PC-9 (cell line): ENCODE results near the gene TMEM132D. TPM values are rescaled to one million over a fixed set of nuclear protein-coding genes. Genes with fewer than 3 reads are reported as not detected.

Source experiments
- BruUV-seq: library from RNA; stranded (reverse); fragments of 400-500 nt; replicated peaks from 2 replicates; lab custom pipeline; 2021; lab: Mats Ljungman, UMichigan
- CTCF ChIA-PET: fragments of 300-600 bp; sonication (Branson Sonifier 250); formaldehyde crosslinking; loops from one replicate; lab custom pipeline; 2022; ENCODE audit warnings: antibody characterized with exemption; lab: Charles Lee
- POLR2A ChIA-PET: fragments of 300-600 bp; sonication (Branson Sonifier 250); formaldehyde crosslinking; loops from one replicate; lab custom pipeline; 2022; ENCODE audit warnings: antibody characterized with exemption; ENCODE audit not compliant: unreplicated experiment; lab: Charles Lee
- DNase-seq, 2 experiments: peaks; one replicate each; pipeline versions ENCODE4 v3.0.0 to v3.0.0-alpha.2; 2015 to 2022; ENCODE audit warnings: mixed read lengths in 1 of 2
- H2AFZ ChIP-seq: fragments of 200-600 bp; sonication (generic); 2 replicates; pipeline ENCODE4 v1.8.1; 2017; ENCODE audit warnings: antibody characterized with exemption
- H3F3A ChIP-seq: fragments of 200-600 bp; sonication (generic); 2 replicates; pipeline ENCODE4 v1.8.1; 2017; ENCODE audit warnings: antibody characterized with exemption, mild to moderate bottlenecking, low read depth; ENCODE audit not compliant: insufficient read depth
- H3K27ac ChIP-seq: fragments of 200-600 bp; sonication (generic); 2 replicates; pipeline ENCODE4 v1.6.1; 2016; ENCODE audit warnings: mixed run types
- H3K27me3 ChIP-seq: fragments of 200-600 bp; sonication (generic); 2 replicates; pipeline ENCODE4 v1.6.1; 2016; ENCODE audit warnings: low read depth, mixed run types; ENCODE audit not compliant: insufficient read depth
- H3K36me3 ChIP-seq: fragments of 200-600 bp; sonication (generic); 2 replicates; pipeline ENCODE4 v1.6.1; 2016; ENCODE audit warnings: low read depth, mixed run types
- H3K4me1 ChIP-seq: fragments of 200-600 bp; sonication (generic); replicated peaks from 2 replicates; pipeline ENCODE4 v1.6.1; 2016; ENCODE audit warnings: mixed run types; ENCODE audit not compliant: insufficient read depth
- H3K4me2 ChIP-seq: fragments of 200-600 bp; sonication (generic); 2 replicates; pipeline ENCODE4 v1.6.1; 2017; ENCODE audit warnings: mixed run types
- H3K4me3 ChIP-seq: fragments of 200-600 bp; sonication (generic); 2 replicates; pipeline ENCODE4 v1.6.1; 2016; ENCODE audit warnings: mixed run types
- H3K79me2 ChIP-seq: fragments of 200-600 bp; sonication (generic); 2 replicates; pipeline ENCODE4 v1.6.1; 2017; ENCODE audit warnings: low read depth, mixed run types
- H3K9me2 ChIP-seq: fragments of 200-600 bp; sonication (generic); 2 replicates; pipeline ENCODE4 v1.8.1; 2017; ENCODE audit warnings: mild to moderate bottlenecking; ENCODE audit not compliant: insufficient read depth
- H3K9me3 ChIP-seq: fragments of 200-600 bp; sonication (generic); 2 replicates; pipeline ENCODE4 v1.8.1; 2016; ENCODE audit warnings: low read depth; ENCODE audit not compliant: insufficient read depth
- H4K20me1 ChIP-seq: fragments of 200-600 bp; sonication (generic); 2 replicates; pipeline ENCODE4 v1.8.1; 2017; ENCODE audit not compliant: insufficient read depth
- EZH2 ChIP-seq: fragments of 200-600 bp; sonication (generic); IDR thresholded peaks from 2 replicates; pipeline ENCODE4 v1.8.0; 2017; ENCODE audit warnings: antibody characterized with exemption, low read depth
- intact Hi-C: fragments of 100-400 bp; cut with micrococcal nuclease; formaldehyde crosslinking; loops from one replicate; pipeline ENCODE4 v1.10.0; 2022; ENCODE audit not compliant: unreplicated experiment
- total RNA-seq: library from RNA; stranded (reverse); gene quantifications from 2 replicates; pipeline ENCODE4 v1.2.3, GENCODE V29; 2021
- TF ChIP-seq, protein P1 (sequence below): fragments of 200-600 bp; sonication (generic); conservative IDR thresholded peaks from 2 replicates; pipeline ENCODE4 v1.6.1; 2017; ENCODE audit warnings: mixed run types, antibody characterized with exemption, mild to moderate bottlenecking, moderate library complexity

TMEM132D gene
- total RNA-seq, 1 experiment from 2014 or later = not detected

DNA sequence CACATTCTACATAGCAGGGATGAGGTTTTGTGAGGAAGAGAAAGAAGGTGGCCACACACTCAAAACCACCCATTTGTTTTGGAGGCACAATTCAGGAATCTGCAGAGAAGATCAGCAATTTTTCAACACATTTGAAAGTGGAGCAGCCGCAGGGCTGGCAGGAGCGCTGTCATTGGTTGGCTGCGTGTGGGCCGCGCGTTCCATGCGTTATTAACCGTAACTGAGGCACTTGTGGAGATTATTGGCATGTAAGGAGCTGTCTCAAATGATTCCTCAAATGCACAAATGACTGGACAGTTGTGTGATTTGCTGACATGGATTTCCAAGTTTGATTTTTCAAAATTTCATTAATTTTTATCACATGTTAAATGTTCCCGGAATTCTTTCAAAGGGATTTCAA, 318.5 kb downstream of the TMEM132D start:
- Histone ChIP-seq H3K27me3 (0 out of 2 replicates have a peak, but pooled peaks cover 15% of the 10 kb centered on the region), H2AFZ (no peak overlapping the region), H3K27ac (no peak overlapping the region), H3K36me3 (no peaks in the 10 kb centered on the region), H3K4me3 (no peak overlapping the region), H3K9me2 (no peaks in the 10 kb centered on the region), H4K20me1 (no peaks in the 10 kb centered on the region), H3F3A (no peaks in the 10 kb centered on the region), H3K4me1 (no peaks in the 10 kb centered on the region), H3K9me3 (no peaks in the 10 kb centered on the region), H3K79me2 (no peaks in the 10 kb centered on the region), H3K4me2 (no peak overlapping the region)
- intact Hi-C loops = no loop called here
- no peak for DNase-seq
- ChIA-PET POLR2A (no interaction called here), CTCF (no interaction called here)
- TF ChIP-seq, protein P1, sequence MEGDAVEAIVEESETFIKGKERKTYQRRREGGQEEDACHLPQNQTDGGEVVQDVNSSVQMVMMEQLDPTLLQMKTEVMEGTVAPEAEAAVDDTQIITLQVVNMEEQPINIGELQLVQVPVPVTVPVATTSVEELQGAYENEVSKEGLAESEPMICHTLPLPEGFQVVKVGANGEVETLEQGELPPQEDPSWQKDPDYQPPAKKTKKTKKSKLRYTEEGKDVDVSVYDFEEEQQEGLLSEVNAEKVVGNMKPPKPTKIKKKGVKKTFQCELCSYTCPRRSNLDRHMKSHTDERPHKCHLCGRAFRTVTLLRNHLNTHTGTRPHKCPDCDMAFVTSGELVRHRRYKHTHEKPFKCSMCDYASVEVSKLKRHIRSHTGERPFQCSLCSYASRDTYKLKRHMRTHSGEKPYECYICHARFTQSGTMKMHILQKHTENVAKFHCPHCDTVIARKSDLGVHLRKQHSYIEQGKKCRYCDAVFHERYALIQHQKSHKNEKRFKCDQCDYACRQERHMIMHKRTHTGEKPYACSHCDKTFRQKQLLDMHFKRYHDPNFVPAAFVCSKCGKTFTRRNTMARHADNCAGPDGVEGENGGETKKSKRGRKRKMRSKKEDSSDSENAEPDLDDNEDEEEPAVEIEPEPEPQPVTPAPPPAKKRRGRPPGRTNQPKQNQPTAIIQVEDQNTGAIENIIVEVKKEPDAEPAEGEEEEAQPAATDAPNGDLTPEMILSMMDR = no peak
- no peak for TF ChIP-seq EZH2
- BruUV-seq = no TSS peak

DNA sequence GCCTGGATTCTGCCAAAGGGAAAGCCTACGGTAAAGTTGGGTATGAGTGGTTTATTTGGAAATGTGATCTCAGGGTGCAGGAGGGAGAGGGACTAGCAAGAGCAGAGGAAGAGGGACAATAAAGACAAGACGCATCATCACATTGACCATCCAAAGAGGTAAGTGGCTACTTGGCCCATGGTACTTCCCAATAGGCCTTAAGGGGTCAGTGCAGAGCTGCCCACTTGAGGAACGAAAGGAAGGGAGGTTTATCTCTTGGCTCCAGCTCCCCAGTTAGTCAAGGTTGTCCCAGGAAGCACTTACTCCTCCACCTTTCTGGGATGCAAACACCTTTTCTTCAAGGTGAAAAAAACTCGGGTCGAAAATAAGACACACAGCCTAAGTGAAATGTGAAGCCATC, 323.9 kb downstream of the TMEM132D start:
- TF ChIP-seq, protein P1 = no peak
- no peak for TF ChIP-seq EZH2
- H3K79me2 ChIP-seq = no peaks in the 10 kb centered on the region
- BruUV-seq = no TSS peak
- DNase-seq = no peak
- H3K9me2 ChIP-seq = no peaks in the 10 kb centered on the region
- H3K4me1 ChIP-seq = no peaks in the 10 kb centered on the region
- H4K20me1 ChIP-seq = no peaks in the 10 kb centered on the region
- intact Hi-C loops = no loop called here
- H3K27ac ChIP-seq = no peak overlapping the region
- H2AFZ ChIP-seq = no peak overlapping the region
- H3F3A ChIP-seq = no peaks in the 10 kb centered on the region
- no peak overlapping the region for H3K4me2 ChIP-seq
- no peaks in the 10 kb centered on the region for H3K36me3 ChIP-seq
- H3K4me3 ChIP-seq = no peak overlapping the region
- ChIA-PET CTCF (no interaction called here), POLR2A (no interaction called here)
- peaks cover 20% of the 10 kb centered on the region for H3K27me3 ChIP-seq
- no peaks in the 10 kb centered on the region for H3K9me3 ChIP-seq

DNA sequence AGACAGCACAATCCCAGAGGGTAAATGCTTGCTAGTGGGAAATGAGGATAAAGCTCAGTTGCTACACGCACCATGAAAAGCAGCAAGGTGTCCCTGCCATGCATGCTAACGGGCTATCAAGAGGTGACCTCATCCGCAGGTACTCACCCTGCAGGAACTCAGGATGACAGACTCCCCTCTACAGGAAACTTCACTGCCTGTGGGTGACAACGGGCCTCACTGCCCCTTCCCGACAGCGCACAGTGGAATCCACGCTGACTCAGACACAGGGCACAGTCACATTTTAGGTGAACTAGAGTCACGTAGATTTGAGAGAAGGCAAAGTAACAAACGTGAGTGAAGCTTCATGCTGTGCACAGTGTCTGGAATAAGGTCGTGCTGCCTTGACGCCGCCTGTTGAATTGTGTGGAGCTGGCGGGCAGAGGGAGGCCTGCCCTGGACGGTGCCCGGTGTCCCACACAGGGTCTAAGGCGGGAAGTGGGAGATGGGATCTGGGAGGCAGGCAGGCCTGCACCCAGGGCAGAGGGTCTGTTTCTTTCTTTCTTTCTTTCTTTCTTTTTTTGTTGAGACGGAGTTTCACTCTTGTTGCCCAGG, 331.8 kb downstream of the TMEM132D start:
- intact Hi-C loops = no loop called here
- no peaks in the 10 kb centered on the region for H4K20me1 ChIP-seq
- no peaks in the 10 kb centered on the region for H3K4me1 ChIP-seq
- no peak for TF ChIP-seq EZH2
- TF ChIP-seq, protein P1 = no peak
- CTCF ChIA-PET = no interaction called here
- no peaks in the 10 kb centered on the region for H3K9me2 ChIP-seq
- DNase-seq = no peak
- H2AFZ ChIP-seq = no peak overlapping the region
- peaks cover 36% of the 10 kb centered on the region for H3K27me3 ChIP-seq
- H3F3A ChIP-seq = no peaks in the 10 kb centered on the region
- BruUV-seq = no TSS peak
- no peaks in the 10 kb centered on the region for H3K36me3 ChIP-seq
- no peak overlapping the region for H3K4me2 ChIP-seq
- POLR2A ChIA-PET = no interaction called here
- H3K79me2 ChIP-seq = no peaks in the 10 kb centered on the region
- H3K27ac ChIP-seq = no peak overlapping the region
- H3K9me3 ChIP-seq = no peaks in the 10 kb centered on the region
- no peak overlapping the region for H3K4me3 ChIP-seq
